Neural progenitor cell (in vitro differentiated cells): Measurements from ENCODE around the gene LPIN2. TPM values are rescaled to one million over a fixed set of nuclear protein-coding genes. Genes with fewer than 3 reads are reported as not detected.
A peak's percentile ranks its signal among the peaks of the same experiment; 100 is the strongest.

Experiments used
- DNase-seq: peaks from one replicate; pipeline ENCODE4 v3.0.0-alpha.2; 2016; ENCODE audit warnings: low spot score
- H2AFZ ChIP-seq: fragments of 200-600 bp; sonication (generic); replicated peaks from 2 replicates; pipeline ENCODE4 v1.6.1; 2016; ENCODE audit warnings: antibody characterized with exemption
- H3F3A ChIP-seq: fragments of 200-600 bp; sonication (generic); 2 replicates; pipeline ENCODE4 v1.6.1; 2016; ENCODE audit warnings: antibody characterized with exemption, low read depth
- H3K27ac ChIP-seq: fragments of 200-600 bp; sonication (generic); 2 replicates; pipeline ENCODE4 v1.5.1; 2016; ENCODE audit warnings: mild to moderate bottlenecking
- H3K27me3 ChIP-seq: fragments of 200-600 bp; sonication (generic); 2 replicates; pipeline ENCODE4 v1.6.1; 2016; ENCODE audit warnings: mild to moderate bottlenecking, moderate library complexity
- H3K36me3 ChIP-seq: fragments of 200-600 bp; sonication (generic); 2 replicates; pipeline ENCODE4 v1.5.1; 2016
- H3K4me1 ChIP-seq: fragments of 200-600 bp; sonication (generic); 2 replicates; pipeline ENCODE4 v1.6.1; 2016; ENCODE audit warnings: mixed run types
- H3K4me2 ChIP-seq: fragments of 200-600 bp; sonication (generic); 2 replicates; pipeline ENCODE4 v1.6.1; 2016
- H3K4me3 ChIP-seq: fragments of 200-600 bp; sonication (generic); 2 replicates; pipeline ENCODE4 v1.5.1; 2016
- H3K79me2 ChIP-seq: fragments of 200-600 bp; sonication (generic); 2 replicates; pipeline ENCODE4 v1.6.1; 2016; ENCODE audit warnings: low read depth
- H3K9ac ChIP-seq: fragments of 200-600 bp; sonication (generic); 2 replicates; pipeline ENCODE4 v1.6.1; 2016
- H3K9me3 ChIP-seq: fragments of 200-600 bp; sonication (generic); 2 replicates; pipeline ENCODE4 v1.5.1; 2016; ENCODE audit warnings: low read depth
- H4K20me1 ChIP-seq: fragments of 200-600 bp; sonication (generic); 2 replicates; pipeline ENCODE4 v1.6.1; 2016; ENCODE audit warnings: low read depth
- H3K27ac Mint-ChIP-seq: 3 replicates; pipeline ENCODE4 v1.8.0; 2021; ENCODE audit warnings: mixed read lengths
- H3K27me3 Mint-ChIP-seq: 2 replicates; pipeline ENCODE4 v1.8.0; 2022; ENCODE audit warnings: low read depth, mild to moderate bottlenecking, inconsistent platforms, moderate library complexity, mixed read lengths; ENCODE audit not compliant: insufficient read depth
- H3K36me3 Mint-ChIP-seq: 3 replicates; pipeline ENCODE4 v1.8.0; 2021; ENCODE audit warnings: mixed read lengths
- H3K4me1 Mint-ChIP-seq: 3 replicates; pipeline ENCODE4 v1.8.0; 2021; ENCODE audit warnings: mixed read lengths
- H3K4me3 Mint-ChIP-seq: 3 replicates; pipeline ENCODE4 v1.8.0; 2021; ENCODE audit warnings: mild to moderate bottlenecking, moderate library complexity, mixed read lengths
- H3K9me3 Mint-ChIP-seq: 3 replicates; pipeline ENCODE4 v1.8.0; 2020; ENCODE audit warnings: mixed read lengths
- CTCF ChIP-seq: fragments of 200-600 bp; sonication (generic); IDR thresholded peaks from 2 replicates; pipeline ENCODE4 v1.5.1; 2017; ENCODE audit warnings: antibody characterized with exemption, mild to moderate bottlenecking
- EZH2 ChIP-seq: fragments of 200-600 bp; sonication (generic); IDR thresholded peaks from 2 replicates; pipeline ENCODE4 v1.6.1; 2017; ENCODE audit warnings: antibody characterized with exemption, mild to moderate bottlenecking, moderate library complexity
- EZH2phosphoT487 ChIP-seq: fragments of 200-600 bp; sonication (generic); IDR thresholded peaks from 2 replicates; pipeline ENCODE4 v1.6.1; 2017; ENCODE audit warnings: antibody characterized with exemption
- total RNA-seq: library from RNA; depleted of rRNA; stranded (reverse); fragments of >200 nt; gene quantifications from 2 replicates; pipeline ENCODE4 v1.2.3, GENCODE V29; 2015; ENCODE audit warnings: low replicate concordance

LPIN2 gene
- total RNA-seq, 1 donor from 2014 or later: 32.1 TPM

- Histone ChIP-seq H3K27ac (no peak overlapping the region), H4K20me1 (peaks cover 7% of the 10 kb centered on the region), H3K36me3 (no peaks in the 10 kb centered on the region), H3K9me3 (no peaks in the 10 kb centered on the region), H3K79me2 (peaks cover 80% of the 10 kb centered on the region), H2AFZ (no peak overlapping the region), H3K4me1 (peaks cover 13% of the 10 kb centered on the region), H3F3A (peaks cover 10% of the 10 kb centered on the region), H3K9ac (no peak overlapping the region), H3K4me2 (no peak overlapping the region), H3K27me3 (no peaks in the 10 kb centered on the region), H3K4me3 (no peak overlapping the region)
- H3K4me1 Mint-ChIP-seq: peaks cover 10% of the 10 kb centered on the region
- H3K4me3 Mint-ChIP-seq: no peak overlapping the region
- no peak overlapping the region for H3K27ac Mint-ChIP-seq
- TF ChIP-seq CTCF: no peak
- TF ChIP-seq EZH2phosphoT487: no peak
- no peak for TF ChIP-seq EZH2
- peaks cover 2% of the 10 kb centered on the region for H3K27me3 Mint-ChIP-seq
- peaks cover 41% of the 10 kb centered on the region for H3K9me3 Mint-ChIP-seq
- peaks cover 45% of the 10 kb centered on the region for H3K36me3 Mint-ChIP-seq
- no peak for DNase-seq
Measured at GRCh38 chr18:2987876-2988790, 24.8 kb downstream of the LPIN2 start.

GRCh38 chr18:2986150-2986865, 26.6 kb downstream of the LPIN2 start:
- H3K36me3 ChIP-seq: no peaks in the 10 kb centered on the region
- peaks cover 7% of the 10 kb centered on the region for H4K20me1 ChIP-seq
- H3K4me3 ChIP-seq: no peak overlapping the region
- H3K4me2 ChIP-seq: no peak overlapping the region
- peaks cover 33% of the 10 kb centered on the region for H3K9me3 Mint-ChIP-seq
- H3K4me3 Mint-ChIP-seq: no peak overlapping the region
- no peak for TF ChIP-seq EZH2
- TF ChIP-seq CTCF: no peak
- TF ChIP-seq EZH2phosphoT487: no peak
- peaks cover 37% of the 10 kb centered on the region for H3K36me3 Mint-ChIP-seq
- H2AFZ ChIP-seq: no peak overlapping the region
- peaks cover 10% of the 10 kb centered on the region for H3F3A ChIP-seq
- peaks cover 80% of the 10 kb centered on the region for H3K79me2 ChIP-seq
- H3K27ac ChIP-seq: no peak overlapping the region
- no peaks in the 10 kb centered on the region for H3K27me3 ChIP-seq
- no peak for DNase-seq
- H3K9me3 ChIP-seq: no peaks in the 10 kb centered on the region
- peaks cover 18% of the 10 kb centered on the region for H3K4me1 Mint-ChIP-seq
- H3K9ac ChIP-seq: no peak overlapping the region
- no peak overlapping the region for H3K27ac Mint-ChIP-seq
- peaks cover 27% of the 10 kb centered on the region for H3K4me1 ChIP-seq
- peaks cover 2% of the 10 kb centered on the region for H3K27me3 Mint-ChIP-seq

- peaks cover 7% of the 10 kb centered on the region for H4K20me1 ChIP-seq
- TF ChIP-seq CTCF (peak; percentile 20), EZH2phosphoT487 (no peak)
- no peaks in the 10 kb centered on the region for H3K9me3 ChIP-seq
Measured at GRCh38 chr18:2985628-2986027, 27.3 kb downstream of the LPIN2 start.

More at GRCh38 chr18:2985628-2986027, 27.3 kb downstream of the LPIN2 start:
- Histone ChIP-seq H2AFZ (no peak overlapping the region), H3F3A (peaks cover 10% of the 10 kb centered on the region), H3K27ac (no peak overlapping the region), H3K4me2 (no peak overlapping the region), H3K79me2 (peaks cover 80% of the 10 kb centered on the region), H3K4me3 (no peak overlapping the region), H3K9ac (no peak overlapping the region), H3K4me1 (peaks cover 27% of the 10 kb centered on the region), H3K36me3 (no peaks in the 10 kb centered on the region), H3K27me3 (no peaks in the 10 kb centered on the region)
- DNase-seq: no peak
- H3K36me3 Mint-ChIP-seq: peaks cover 33% of the 10 kb centered on the region
- no peak overlapping the region for H3K4me3 Mint-ChIP-seq
- peaks cover 27% of the 10 kb centered on the region for H3K9me3 Mint-ChIP-seq
- H3K27me3 Mint-ChIP-seq: peaks cover 2% of the 10 kb centered on the region
- H3K4me1 Mint-ChIP-seq: peaks cover 22% of the 10 kb centered on the region
- H3K27ac Mint-ChIP-seq: no peak overlapping the region
